IMR-90 (cell line): ENCODE measurements around the gene CCL15. TPM values are rescaled to one million over a fixed set of nuclear protein-coding genes. Genes with fewer than 3 reads are reported as not detected.

Experiments
- ATAC-seq: fragments of 200-7000 bp; cut with Tn5 transposase; 2 replicates; pipeline ENCODE4 v1.9.1; 2020; ENCODE audit warnings: low read depth, mild to moderate bottlenecking, moderate library complexity
- BruUV-seq: library from RNA; stranded (reverse); fragments of 400-500 nt; replicated peaks from 2 replicates; lab custom pipeline; 2021; lab: Mats Ljungman, UMichigan
- CTCF ChIA-PET: fragments of 300-600 bp; formaldehyde crosslinking; extraction: SDS; loops from one replicate; lab custom pipeline; 2021; ENCODE audit warnings: antibody characterized with exemption; lab: Yijun Ruan, JAX
- POLR2A ChIA-PET: fragments of 300-600 bp; sonication (Branson Sonifier 250); formaldehyde crosslinking; loops from one replicate; lab custom pipeline; 2022; ENCODE audit warnings: antibody characterized with exemption; ENCODE audit not compliant: unreplicated experiment; lab: Charles Lee
- DNase-seq: peaks from one replicate; pipeline ENCODE4 v3.0.0; 2013
- H2AFZ ChIP-seq: replicated peaks from 2 replicates; pipeline ENCODE3; 2013; ENCODE audit warnings: low read length, mild to moderate bottlenecking; ENCODE audit not compliant: poor library complexity
- H2AK5ac ChIP-seq: 2 replicates; pipeline ENCODE4 v1.6.1; 2013; ENCODE audit warnings: low read depth, low read length, inconsistent platforms
- H2AK9ac ChIP-seq: replicated peaks from 2 replicates; pipeline ENCODE3; 2013; ENCODE audit warnings: mild to moderate bottlenecking, low read depth, low read length, moderate library complexity; ENCODE audit not compliant: poor library complexity
- H2BK120ac ChIP-seq: 2 replicates; pipeline ENCODE4 v1.6.1; 2013; ENCODE audit warnings: low read depth, low read length, inconsistent platforms
- H2BK15ac ChIP-seq: 3 replicates; pipeline ENCODE4 v1.6.1; 2013; ENCODE audit warnings: low read depth, low read length, inconsistent platforms
- H2BK20ac ChIP-seq: 2 replicates; pipeline ENCODE4 v1.6.1; 2013; ENCODE audit warnings: low read depth, mild to moderate bottlenecking, inconsistent platforms, low read length, moderate library complexity
- H2BK5ac ChIP-seq: 2 replicates; pipeline ENCODE4 v1.6.1; 2013; ENCODE audit warnings: mild to moderate bottlenecking, low read depth, low read length, inconsistent platforms; ENCODE audit not compliant: poor library complexity, severe bottlenecking
- H3K14ac ChIP-seq: replicated peaks from 2 replicates; pipeline ENCODE4 v1.6.1; 2013; ENCODE audit warnings: low read depth, low read length, inconsistent platforms
- H3K18ac ChIP-seq: 2 replicates; pipeline ENCODE4 v1.6.1; 2013; ENCODE audit warnings: low read depth, low read length, control low read depth
- H3K23ac ChIP-seq: 2 replicates; pipeline ENCODE4 v1.6.1; 2013; ENCODE audit warnings: low read depth, low read length, inconsistent platforms
- H3K27ac ChIP-seq: 2 replicates; pipeline ENCODE4 v1.5.1; 2013; ENCODE audit warnings: mild to moderate bottlenecking, control low read depth, low read length; ENCODE audit not compliant: insufficient read depth
- H3K27me3 ChIP-seq: 2 replicates; pipeline ENCODE4 v1.6.1; 2013; ENCODE audit warnings: low read length; ENCODE audit not compliant: control insufficient read depth, insufficient read depth
- H3K36me3 ChIP-seq: 2 replicates; pipeline ENCODE4 v1.6.1; 2013; ENCODE audit warnings: low read length, mixed read lengths; ENCODE audit not compliant: control insufficient read depth, insufficient read depth
- H3K4ac ChIP-seq: 2 replicates; pipeline ENCODE4 v1.6.1; 2013; ENCODE audit warnings: low read depth, low read length, inconsistent platforms
- H3K4me1 ChIP-seq: 2 replicates; pipeline ENCODE4 v1.6.1; 2013; ENCODE audit warnings: low read length, mixed read lengths; ENCODE audit not compliant: control insufficient read depth, insufficient read depth
- H3K4me2 ChIP-seq: 2 replicates; pipeline ENCODE4 v1.6.1; 2013; ENCODE audit warnings: low read depth, mild to moderate bottlenecking, control low read depth, low read length, moderate library complexity
- H3K4me3 ChIP-seq: 2 replicates; pipeline ENCODE4 v1.5.1; 2013; ENCODE audit warnings: low read depth, mild to moderate bottlenecking, control low read depth, low read length, moderate library complexity; ENCODE audit not compliant: insufficient read depth
- H3K56ac ChIP-seq: 2 replicates; pipeline ENCODE4 v1.6.1; 2013; ENCODE audit warnings: low read length, inconsistent platforms; ENCODE audit not compliant: insufficient read depth; ENCODE audit errors: extremely low read depth
- H3K79me1 ChIP-seq, 2 experiments: 2 replicates each; pipeline ENCODE4 v1.6.1; 2013; ENCODE audit warnings: low read length in 2 of 2, inconsistent platforms in 1 of 2, low read depth in 1 of 2
- H3K9ac ChIP-seq: 2 replicates; pipeline ENCODE4 v1.6.1; 2013; ENCODE audit warnings: low read depth, low read length, control low read depth
- H3K9me1 ChIP-seq: 2 replicates; pipeline ENCODE4 v1.6.1; 2013; ENCODE audit warnings: low read length, inconsistent platforms; ENCODE audit not compliant: insufficient read depth
- H3K9me3 ChIP-seq: 2 replicates; pipeline ENCODE4 v1.6.1; 2013; ENCODE audit warnings: low read length; ENCODE audit not compliant: control insufficient read depth, insufficient read depth
- H4K20me1 ChIP-seq: 2 replicates; pipeline ENCODE4 v1.6.1; 2013; ENCODE audit warnings: low read length, inconsistent platforms; ENCODE audit not compliant: insufficient read depth
- H4K5ac ChIP-seq: 2 replicates; pipeline ENCODE4 v1.6.1; 2013; ENCODE audit warnings: mild to moderate bottlenecking, low read depth, low read length, control low read depth
- H4K8ac ChIP-seq, 2 experiments: 2 replicates each; pipeline ENCODE4 v1.6.1; 2013; ENCODE audit warnings: low read depth in 2 of 2, low read length in 2 of 2, control low read depth in 1 of 2, inconsistent platforms in 1 of 2
- H4K91ac ChIP-seq: 2 replicates; pipeline ENCODE4 v1.6.1; 2013; ENCODE audit warnings: low read depth, low read length, inconsistent platforms; ENCODE audit not compliant: insufficient read depth
- BHLHE40 ChIP-seq: fragments of 150-350 bp; IDR thresholded peaks from 2 replicates; pipeline ENCODE4 v1.6.1; 2016; ENCODE audit warnings: mild to moderate bottlenecking, low read depth, low read length
- FOS ChIP-seq: fragments of 150-350 bp; IDR thresholded peaks from 2 replicates; pipeline ENCODE4 v1.6.1; 2016; ENCODE audit warnings: low read depth, low read length
- MXI1 ChIP-seq: IDR thresholded peaks from 2 replicates; pipeline ENCODE4 v1.6.1; 2012; ENCODE audit warnings: low read depth, mild to moderate bottlenecking, low read length, moderate library complexity, borderline replicate concordance
- NFE2L2 ChIP-seq: fragments of 150-350 bp; IDR thresholded peaks from 2 replicates; pipeline ENCODE4 v1.6.1; 2016; ENCODE audit warnings: low read depth, mild to moderate bottlenecking, low read length
- WGBS, 2 experiments: methylation state at CpG; one replicate each; pipeline versions ENCODE4 v1.1.5 to v1.1.7; 2013; ENCODE audit warnings: missing lambda C conversion rate in 2 of 2; ENCODE audit not compliant: insufficient read length in 1 of 2; ENCODE audit errors: extremely low coverage in 2 of 2; 5-methylcytosine and 5-hydroxymethylcytosine counted together
- dilution Hi-C: fragments of 300-500 bp; cut with HindIII; formaldehyde crosslinking; loops from one replicate; pipeline ENCODE4 v1.14.3; 2018; ENCODE audit warnings: low sequenced_read_pairs; ENCODE audit not compliant: unreplicated experiment
- in situ Hi-C: fragments of 300-500 bp; cut with MboI; formaldehyde crosslinking; loops from 3 replicates; pipeline ENCODE4 v1.14.3; 2019; ENCODE audit warnings: low sequenced_read_pairs, inconsistent platforms, mixed read lengths
- intact Hi-C: fragments of 100-400 bp; cut with micrococcal nuclease; formaldehyde crosslinking; loops from 2 replicates; pipeline ENCODE4 v1.10.0; 2022
- polyA plus RNA-seq, 3 experiments: library from polyadenylated mRNA; depleted of rRNA; stranded (reverse); fragments of >200 nt; gene quantifications; 2 replicates each; pipeline ENCODE4 v1.2.3, GENCODE V29; 2012; ENCODE audit warnings: low replicate concordance in 1 of 3
- total RNA-seq: library from RNA; depleted of rRNA; stranded (reverse); fragments of >200 nt; gene quantifications from 2 replicates; pipeline ENCODE4 v1.2.3, GENCODE V29; 2012
- TF ChIP-seq, protein P1 (sequence below): fragments of 150-350 bp; IDR thresholded peaks from 2 replicates; pipeline ENCODE4 v1.6.1; 2016; ENCODE audit warnings: low read depth, mild to moderate bottlenecking, low read length, moderate library complexity, borderline replicate concordance

Gene CCL15
- total and polyA plus RNA-seq, 2 of the 4 experiments (the other 2 are of a cell fraction) = not detected

DNA sequence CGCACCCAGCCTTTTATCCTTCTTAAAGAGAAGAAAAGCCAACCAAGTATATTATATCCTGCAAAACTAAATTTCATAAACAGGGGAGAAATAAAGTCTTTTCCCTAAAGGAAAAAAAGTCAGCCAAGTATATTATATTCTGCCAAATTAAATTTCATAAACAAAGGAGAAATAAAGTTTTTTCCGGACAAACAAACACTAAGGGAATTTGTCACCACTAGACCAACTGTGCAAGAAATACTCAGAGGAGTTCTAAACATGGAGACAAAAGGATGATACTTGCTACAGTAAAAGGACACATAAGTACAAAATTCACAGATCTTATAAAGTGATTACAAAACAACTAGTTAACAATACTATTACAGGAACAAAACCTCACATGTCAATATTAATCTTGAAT is 48.3 kb upstream of the CCL15 start:
- TF ChIP-seq FOS = no peak
- TF ChIP-seq BHLHE40 = no peak
- TF ChIP-seq NFE2L2 = no peak
- TF ChIP-seq MXI1 = no peak
- TF ChIP-seq, protein P1, sequence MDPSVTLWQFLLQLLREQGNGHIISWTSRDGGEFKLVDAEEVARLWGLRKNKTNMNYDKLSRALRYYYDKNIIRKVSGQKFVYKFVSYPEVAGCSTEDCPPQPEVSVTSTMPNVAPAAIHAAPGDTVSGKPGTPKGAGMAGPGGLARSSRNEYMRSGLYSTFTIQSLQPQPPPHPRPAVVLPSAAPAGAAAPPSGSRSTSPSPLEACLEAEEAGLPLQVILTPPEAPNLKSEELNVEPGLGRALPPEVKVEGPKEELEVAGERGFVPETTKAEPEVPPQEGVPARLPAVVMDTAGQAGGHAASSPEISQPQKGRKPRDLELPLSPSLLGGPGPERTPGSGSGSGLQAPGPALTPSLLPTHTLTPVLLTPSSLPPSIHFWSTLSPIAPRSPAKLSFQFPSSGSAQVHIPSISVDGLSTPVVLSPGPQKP = no peak
- Histone ChIP-seq H3K4me3 (no peak overlapping the region), H2BK5ac (no peak overlapping the region), H3K14ac (no peak overlapping the region), H2AK9ac (no peak overlapping the region), H3K27me3 (no peaks in the 10 kb centered on the region), H3K4me2 (no peak overlapping the region), H3K18ac (no peak overlapping the region), H3K9me1 (no peaks in the 10 kb centered on the region), H4K20me1 (no peaks in the 10 kb centered on the region), H2BK15ac (no peak overlapping the region), H3K27ac (no peak overlapping the region), H2BK20ac (no peak overlapping the region), H3K36me3 (no peaks in the 10 kb centered on the region), H3K9ac (no peak overlapping the region), H3K9me3 (no peaks in the 10 kb centered on the region), H4K91ac (no peak overlapping the region), H2BK120ac (no peak overlapping the region), H4K8ac (no peak overlapping the region), H2AFZ (no peak overlapping the region), H3K4me1 (no peaks in the 10 kb centered on the region), H2AK5ac (no peak overlapping the region), H3K4ac (no peak overlapping the region), H3K79me1 (no peaks in the 10 kb centered on the region), H3K23ac (no peak overlapping the region), H3K56ac (no peak overlapping the region), H4K5ac (no peak overlapping the region)
- ATAC-seq (no peak), DNase-seq (no peak)
- intact Hi-C loops (loop anchor here (5.0 kb wide), 1 partner anchor 57 kb away; no protein-coding TSS in a partner anchor), dilution Hi-C loops (no loop called here), in situ Hi-C loops (no loop called here)
- BruUV-seq = no TSS peak
- ChIA-PET CTCF (no interaction called here), POLR2A (no interaction called here)
- no CpG with 5 or more reads among the region's 2 CpGs for WGBS, 2 experiments
